Stomach (tissue), 9 donors: Measurements from ENCODE around the gene SLC6A20. TPM values are rescaled to one million over a fixed set of nuclear protein-coding genes. Genes with fewer than 3 reads are reported as not detected.

Experiments
- DNase-seq, 2 donors: peaks; one replicate each; pipeline versions ENCODE4 v3.0.0 to v3.0.0-alpha.2; 2013 to 2019
- H3K27ac ChIP-seq, 5 donors: fragments of 200-600 bp in 4 of 5; sonication (generic) in 4 of 5; one replicate each; pipeline ENCODE4 v1.5.1; 2013 to 2019; ENCODE audit warnings: mild to moderate bottlenecking in 1 of 5, moderate library complexity in 1 of 5
- H3K27me3 ChIP-seq, 3 donors: fragments of 200-600 bp; sonication (generic); one replicate each; pipeline ENCODE4 v1.5.1; 2017 to 2019; ENCODE audit warnings: mixed run types in 1 of 3
- H3K36me3 ChIP-seq, 4 donors: fragments of 200-600 bp; sonication (generic); 1 replicate in 3 of 4; 2 replicates in 1 of 4; pipeline ENCODE4 v1.5.1; 2016 to 2019
- H3K4me1 ChIP-seq, 4 donors: fragments of 200-600 bp; sonication (generic); one replicate each; pipeline ENCODE4 v1.5.1; 2016 to 2019
- H3K4me3 ChIP-seq, 4 donors: fragments of 200-600 bp; sonication (generic) in 3 of 4; one replicate each; pipeline ENCODE4 v1.5.1; 2016 to 2019; ENCODE audit warnings: mild to moderate bottlenecking in 1 of 4
- H3K9me3 ChIP-seq, 4 donors: fragments of 200-600 bp; sonication (generic); one replicate each; pipeline ENCODE4 v1.5.1; 2016 to 2019
- EP300 ChIP-seq: sonication (generic); formaldehyde crosslinking; IDR thresholded peaks from one replicate; pipeline ENCODE4 v1.6.1; 2017; ENCODE audit warnings: antibody characterized with exemption
- POLR2A ChIP-seq, 4 donors: fragments of 450-650 bp; IDR thresholded peaks; one replicate each; pipeline ENCODE4 v1.6.1; 2016; ENCODE audit warnings: antibody characterized with exemption in 4 of 4, control low read depth in 2 of 4, mild to moderate bottlenecking in 1 of 4, moderate library complexity in 1 of 4
- POLR2AphosphoS5 ChIP-seq, 3 donors: sonication (generic); formaldehyde crosslinking; IDR thresholded peaks; one replicate each; pipeline ENCODE4 v1.6.1; 2016; ENCODE audit warnings: antibody characterized with exemption in 3 of 3
- WGBS, 5 donors: extraction: QIAGEN DNeasy Blood & Tissue Kit in 3 of 5; methylation state at CpG; one replicate each; pipeline versions ENCODE4 v1.1.5 to v1.1.7; 2013 to 2018; 5-methylcytosine and 5-hydroxymethylcytosine counted together
- intact Hi-C: fragments of 100-400 bp; cut with DNase I; formaldehyde crosslinking; loops from one replicate; pipeline ENCODE4 v1.15.1; 2023; ENCODE audit warnings: low total_unique reads
- polyA plus RNA-seq, 3 donors: library from polyadenylated mRNA; stranded (reverse); fragments of 200-250 nt; gene quantifications; one replicate each; pipeline ENCODE4 v1.2.3, GENCODE V29; 2013
- total RNA-seq, 5 donors: library from RNA; depleted of rRNA; stranded (reverse); fragments of >200 nt; gene quantifications; one replicate each; pipeline versions ENCODE4 v1.1.0 to v1.2.3, GENCODE V29; 2014 to 2016
- TF ChIP-seq, protein P1 (sequence below), 7 experiments: fragments of 450-650 bp in 4 of 7; fragments of 200-600 bp in 3 of 7; sonication (generic) in 3 of 7; IDR thresholded peaks; one replicate each; pipeline ENCODE4 v1.5.1; 2016 to 2019; ENCODE audit warnings: antibody characterized with exemption in 7 of 7, control low read depth in 2 of 7, mild to moderate bottlenecking in 1 of 7
- donor health status: healthy with polysubstance abuse.
- donor health status: Bipolar disorder and iron deficiency.
- donor health status: healthy.

Gene SLC6A20
- total and polyA plus RNA-seq, 8 donors = 0.10 to 2.6 (median 0.58) TPM; not detected in 3

DNA sequence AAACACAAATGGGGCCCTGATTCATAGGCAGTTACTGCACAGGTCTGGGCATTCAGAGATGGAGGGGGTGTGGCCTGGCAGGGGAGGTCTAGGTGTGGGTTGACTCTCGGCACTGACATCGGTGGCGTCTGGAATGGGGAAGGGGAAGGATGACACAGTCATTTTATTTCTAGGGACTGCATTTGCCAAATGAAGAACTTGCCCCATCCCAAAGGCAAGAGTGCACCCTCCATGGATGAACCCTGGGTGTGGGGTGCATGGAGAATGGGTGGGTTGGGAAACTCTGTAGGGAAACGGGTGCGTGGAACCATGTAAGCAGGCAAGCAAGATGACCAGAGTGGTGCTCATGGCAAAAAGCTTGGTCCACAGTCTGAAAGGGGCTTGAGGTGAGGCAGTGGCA lies 24.5 kb downstream of the SLC6A20 start:
- H3K27me3 ChIP-seq = peaks cover 0 to 7% (median 0%) of the 10 kb centered on the region in 3 donors
- H3K4me3 ChIP-seq = no peak overlapping the region
- TF ChIP-seq, protein P1, sequence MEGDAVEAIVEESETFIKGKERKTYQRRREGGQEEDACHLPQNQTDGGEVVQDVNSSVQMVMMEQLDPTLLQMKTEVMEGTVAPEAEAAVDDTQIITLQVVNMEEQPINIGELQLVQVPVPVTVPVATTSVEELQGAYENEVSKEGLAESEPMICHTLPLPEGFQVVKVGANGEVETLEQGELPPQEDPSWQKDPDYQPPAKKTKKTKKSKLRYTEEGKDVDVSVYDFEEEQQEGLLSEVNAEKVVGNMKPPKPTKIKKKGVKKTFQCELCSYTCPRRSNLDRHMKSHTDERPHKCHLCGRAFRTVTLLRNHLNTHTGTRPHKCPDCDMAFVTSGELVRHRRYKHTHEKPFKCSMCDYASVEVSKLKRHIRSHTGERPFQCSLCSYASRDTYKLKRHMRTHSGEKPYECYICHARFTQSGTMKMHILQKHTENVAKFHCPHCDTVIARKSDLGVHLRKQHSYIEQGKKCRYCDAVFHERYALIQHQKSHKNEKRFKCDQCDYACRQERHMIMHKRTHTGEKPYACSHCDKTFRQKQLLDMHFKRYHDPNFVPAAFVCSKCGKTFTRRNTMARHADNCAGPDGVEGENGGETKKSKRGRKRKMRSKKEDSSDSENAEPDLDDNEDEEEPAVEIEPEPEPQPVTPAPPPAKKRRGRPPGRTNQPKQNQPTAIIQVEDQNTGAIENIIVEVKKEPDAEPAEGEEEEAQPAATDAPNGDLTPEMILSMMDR (IDR thresholded peaks at IDR 0.05) = no peak
- no peak for TF ChIP-seq POLR2AphosphoS5 (IDR thresholded peaks at IDR 0.05)
- TF ChIP-seq POLR2A (IDR thresholded peaks at IDR 0.05) = no peak
- TF ChIP-seq EP300 = no peak
- no peak overlapping the region for H3K27ac ChIP-seq
- H3K36me3 ChIP-seq = no peaks in the 10 kb centered on the region
- 80 to 96% (median 88%) methylated on average over 5 of the region's 5 CpGs for WGBS, 5 donors
- DNase-seq = peak in 1 of 2 donors; percentile 7
- no peaks in the 10 kb centered on the region for H3K9me3 ChIP-seq
- no peaks in the 10 kb centered on the region for H3K4me1 ChIP-seq
- intact Hi-C loops = no loop called here

DNA sequence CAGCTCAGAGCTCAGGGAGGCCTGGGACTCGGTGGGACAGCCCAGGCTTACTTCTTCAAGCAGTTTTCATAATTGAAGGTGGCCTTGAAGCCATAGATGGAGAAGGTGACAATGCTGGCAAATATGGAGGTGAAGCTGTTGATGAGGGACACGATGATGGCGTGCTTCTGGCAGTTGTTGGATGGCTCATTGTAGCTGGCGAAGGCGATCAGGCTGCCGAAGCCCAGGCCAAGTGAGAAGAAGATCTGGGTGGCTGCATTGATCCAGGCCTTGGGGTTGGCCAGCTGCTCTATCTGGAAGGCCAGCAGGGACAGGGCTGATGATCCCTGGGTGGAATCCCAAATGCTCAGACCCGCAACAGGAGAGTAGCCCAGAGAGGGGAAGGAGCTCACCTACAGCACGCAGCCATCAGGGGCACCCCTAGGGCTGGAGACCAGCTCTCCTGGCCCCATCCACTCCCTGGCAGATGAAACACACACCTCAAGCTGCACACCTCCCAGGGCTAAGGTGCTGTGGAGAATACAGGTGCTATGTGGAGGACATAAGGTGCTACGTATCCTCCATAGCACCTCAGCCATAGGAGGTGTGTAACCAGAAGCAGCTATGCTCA lies 25.1 kb downstream of the SLC6A20 start:
- TF ChIP-seq POLR2AphosphoS5 (IDR thresholded peaks at IDR 0.05) (no peak), EP300 (no peak), POLR2A (IDR thresholded peaks at IDR 0.05) (no peak)
- TF ChIP-seq, protein P1 (IDR thresholded peaks at IDR 0.05) = no peak
- 95 to 97% (median 96%) methylated on average over 7 to 9 of the region's 9 CpGs for WGBS, 5 donors
- H3K9me3 ChIP-seq = no peaks in the 10 kb centered on the region
- peaks cover 0 to 2% (median 0%) of the 10 kb centered on the region in 3 donors for H3K27me3 ChIP-seq
- no peak overlapping the region for H3K4me3 ChIP-seq
- intact Hi-C loops = no loop called here
- peak in 1 of 2 donors; percentile 4 for DNase-seq
- no peak overlapping the region for H3K27ac ChIP-seq
- H3K4me1 ChIP-seq = no peaks in the 10 kb centered on the region
- H3K36me3 ChIP-seq = no peaks in the 10 kb centered on the region

DNA sequence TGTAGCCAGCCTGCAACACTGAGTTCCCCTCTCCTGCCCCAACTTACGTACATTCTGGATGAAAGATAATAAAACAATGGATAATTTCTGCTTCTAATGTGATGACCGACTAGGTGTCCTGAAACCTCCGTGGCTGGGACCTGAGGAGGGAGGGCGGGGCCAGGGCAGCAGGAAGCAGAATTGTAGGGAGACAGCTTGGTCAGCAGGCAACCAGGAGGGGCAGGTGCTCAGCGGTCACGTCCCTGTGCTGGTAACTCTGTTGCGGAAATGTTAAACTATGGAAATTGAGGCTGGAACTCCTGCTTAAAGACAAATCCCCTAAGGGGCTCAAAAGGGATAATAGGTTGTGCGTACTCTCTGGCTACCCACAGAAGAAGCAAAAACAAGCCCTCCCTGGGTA lies 30.4 kb downstream of the SLC6A20 start:
- Histone ChIP-seq H3K9me3 (no peaks in the 10 kb centered on the region), H3K4me3 (no peak overlapping the region), H3K27me3 (no peaks in the 10 kb centered on the region), H3K27ac (no peak overlapping the region), H3K4me1 (peaks cover 0 to 11% (median 6%) of the 10 kb centered on the region in 4 donors), H3K36me3 (no peaks in the 10 kb centered on the region)
- intact Hi-C loops = loop anchor here (10.0 kb wide), 1 partner anchor 159 kb away; no protein-coding TSS in a partner anchor
- TF ChIP-seq POLR2A (IDR thresholded peaks at IDR 0.05) (no peak), POLR2AphosphoS5 (IDR thresholded peaks at IDR 0.05) (no peak), EP300 (no peak)
- TF ChIP-seq, protein P1 (IDR thresholded peaks at IDR 0.05) = no peak
- DNase-seq = no peak
- 76 to 89% (median 78%) methylated on average over 8 of the region's 8 CpGs for WGBS, 5 donors

DNA sequence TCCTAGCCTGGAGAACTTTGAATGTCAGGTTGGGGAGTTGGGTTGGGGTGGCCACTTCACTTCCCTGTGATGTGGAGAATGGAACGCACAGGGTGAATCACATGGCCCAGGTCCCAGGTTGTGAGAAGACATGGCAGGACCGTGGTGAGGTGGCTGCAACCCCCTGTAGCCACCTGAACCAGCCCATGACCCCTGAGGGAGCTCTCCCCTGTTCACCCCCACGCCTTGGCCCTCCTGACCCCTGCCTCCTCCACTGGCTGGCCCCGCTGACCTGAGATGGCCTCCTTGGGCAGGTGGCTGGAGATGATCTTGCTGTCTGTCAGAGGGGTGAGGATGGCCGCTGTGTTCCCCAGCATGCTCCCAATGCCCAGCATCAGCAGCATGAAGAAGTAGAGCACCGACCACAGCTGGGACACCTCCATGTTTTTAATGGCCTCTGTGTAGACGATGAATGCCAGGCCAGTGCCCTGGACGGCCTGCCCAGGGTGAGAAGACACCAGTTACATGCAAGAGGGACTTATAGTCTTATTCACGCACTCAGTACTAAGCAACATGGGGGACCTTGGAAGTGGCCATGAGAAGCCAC lies 31.0 kb downstream of the SLC6A20 start:
- no peaks in the 10 kb centered on the region for H3K9me3 ChIP-seq
- peaks cover 0 to 11% (median 6%) of the 10 kb centered on the region in 4 donors for H3K4me1 ChIP-seq
- no peak for TF ChIP-seq POLR2AphosphoS5 (IDR thresholded peaks at IDR 0.05)
- TF ChIP-seq, protein P1 (IDR thresholded peaks at IDR 0.05) = no peak
- TF ChIP-seq POLR2A (IDR thresholded peaks at IDR 0.05) = no peak
- no peak for TF ChIP-seq EP300
- H3K27ac ChIP-seq = no peak overlapping the region
- H3K36me3 ChIP-seq = no peaks in the 10 kb centered on the region
- intact Hi-C loops = loop anchor here (10.0 kb wide), 1 partner anchor 159 kb away; no protein-coding TSS in a partner anchor
- H3K27me3 ChIP-seq = no peaks in the 10 kb centered on the region
- no peak overlapping the region for H3K4me3 ChIP-seq
- 86 to 93% (median 90%) methylated on average over 8 to 9 of the region's 9 CpGs for WGBS, 5 donors
- no peak for DNase-seq
